GM21717 (cell line): ENCODE data around the gene ABCA6.
"Not testable (repeated sequence)": the region's sequence is repeated elsewhere in the genome, so short reads cannot be mapped to it uniquely, and the experiment has no call there.

Experiments used
- ATAC-seq: cut with Tn5 transposase; IDR thresholded peaks from one replicate; pipeline ENCODE4 v1.9.1; 2021; ENCODE audit warnings: mild to moderate bottlenecking, moderate library complexity; ENCODE audit not compliant: unreplicated experiment

The ABCA6 gene

DNA sequence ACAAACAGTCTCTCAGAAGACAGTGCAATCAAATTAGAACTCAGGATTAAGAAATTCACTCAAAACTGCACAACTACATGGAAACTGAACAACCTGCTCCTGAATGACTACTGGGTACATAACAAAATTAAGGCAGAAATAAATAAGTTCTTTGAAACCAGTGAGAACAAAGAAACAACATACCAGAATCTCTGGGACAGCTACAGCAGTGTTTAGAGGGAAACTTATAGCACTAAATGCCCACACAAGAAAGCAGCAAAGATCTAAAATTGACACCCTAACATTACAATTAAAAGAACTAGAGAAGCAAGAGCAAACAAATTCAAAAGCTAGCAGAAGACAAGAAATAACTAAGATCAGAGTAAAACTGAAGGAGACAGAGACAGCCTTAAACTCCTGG lies 68.3 kb downstream of the ABCA6 start:
- ATAC-seq: not testable (repeated sequence)

DNA sequence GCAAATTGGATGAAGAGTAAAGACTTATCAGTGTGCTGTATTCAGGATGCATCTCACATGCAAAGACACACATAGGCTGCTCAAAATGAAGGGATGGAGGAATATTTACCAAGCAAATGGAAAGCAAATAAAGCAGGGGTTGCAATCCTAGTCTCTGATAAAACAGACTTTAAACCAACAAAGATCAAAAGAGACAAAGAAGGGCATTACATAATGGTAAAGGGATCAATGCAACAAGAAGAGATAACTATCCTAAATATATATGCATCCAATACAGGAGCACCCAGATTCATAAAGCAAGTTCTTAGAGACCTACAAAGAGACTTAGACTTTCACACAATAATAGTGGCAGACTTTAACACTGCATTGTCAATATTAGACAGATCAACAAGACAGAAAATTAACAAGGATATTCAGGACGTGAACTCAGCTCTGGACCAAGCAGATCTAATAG lies 68.9 kb downstream of the ABCA6 start:
- not testable (repeated sequence) for ATAC-seq

DNA sequence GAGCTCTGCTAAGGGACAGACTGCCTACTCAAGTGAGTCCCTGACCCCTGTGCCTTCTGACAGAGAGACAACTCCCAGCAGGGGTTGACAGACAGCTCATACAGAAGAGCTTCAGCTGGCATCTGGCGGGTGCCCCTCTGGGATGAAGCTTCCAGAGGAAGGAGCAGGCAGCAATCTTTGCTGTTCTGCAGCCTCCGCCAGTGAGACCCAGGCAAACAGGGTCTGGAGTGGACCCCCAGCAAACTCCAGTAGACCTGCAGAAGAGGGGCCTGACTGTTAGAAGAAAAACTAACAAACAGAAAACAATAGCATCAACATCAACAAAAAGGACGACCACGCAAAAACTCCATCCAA lies 70.5 kb downstream of the ABCA6 start:
- not testable (repeated sequence) for ATAC-seq

DNA sequence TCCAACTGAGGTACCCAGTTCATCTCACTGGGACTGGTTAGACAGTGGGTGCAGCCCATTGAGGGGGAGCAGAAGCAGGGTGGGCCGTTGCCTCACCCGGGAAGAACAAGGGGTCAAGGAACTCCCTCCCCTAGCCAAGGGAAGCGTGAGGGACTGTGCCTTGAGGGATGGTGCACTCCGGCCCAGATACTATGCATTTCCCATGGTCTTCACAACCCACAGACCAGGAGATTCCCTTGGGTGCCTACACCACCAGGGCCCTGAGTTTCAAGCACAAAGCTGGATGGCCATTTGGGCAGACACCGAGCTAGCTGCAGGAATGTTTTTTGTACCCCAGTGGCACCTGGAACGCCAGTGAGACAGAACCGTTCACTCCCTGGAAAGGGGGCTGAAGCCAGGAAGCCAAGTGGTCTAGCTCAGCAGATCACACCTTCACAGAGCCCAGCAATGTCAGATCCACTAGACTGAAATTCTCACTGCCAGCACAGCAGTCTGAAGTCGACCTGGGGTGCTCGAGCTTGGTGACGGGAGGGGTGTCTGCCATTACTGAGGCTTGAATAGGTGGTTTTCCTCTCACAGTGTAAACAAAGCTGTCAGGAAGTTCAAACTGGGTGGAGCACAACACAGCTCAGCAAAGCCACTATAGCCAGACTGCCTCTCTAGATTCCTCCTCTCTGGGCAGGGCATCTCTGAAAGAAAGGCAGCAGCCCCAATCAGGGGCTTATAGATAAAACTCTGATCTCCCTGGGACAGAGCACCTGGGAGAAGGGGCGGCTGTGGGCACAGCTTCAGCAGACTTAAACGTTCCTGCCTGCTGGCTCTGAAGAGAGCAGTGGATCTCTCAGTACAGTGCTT lies 71.1 kb downstream of the ABCA6 start:
- ATAC-seq: not testable (repeated sequence)

GRCh38 chr17:69069226-69069750 lies 72.4 kb downstream of the ABCA6 start:
- no peak for ATAC-seq

DNA sequence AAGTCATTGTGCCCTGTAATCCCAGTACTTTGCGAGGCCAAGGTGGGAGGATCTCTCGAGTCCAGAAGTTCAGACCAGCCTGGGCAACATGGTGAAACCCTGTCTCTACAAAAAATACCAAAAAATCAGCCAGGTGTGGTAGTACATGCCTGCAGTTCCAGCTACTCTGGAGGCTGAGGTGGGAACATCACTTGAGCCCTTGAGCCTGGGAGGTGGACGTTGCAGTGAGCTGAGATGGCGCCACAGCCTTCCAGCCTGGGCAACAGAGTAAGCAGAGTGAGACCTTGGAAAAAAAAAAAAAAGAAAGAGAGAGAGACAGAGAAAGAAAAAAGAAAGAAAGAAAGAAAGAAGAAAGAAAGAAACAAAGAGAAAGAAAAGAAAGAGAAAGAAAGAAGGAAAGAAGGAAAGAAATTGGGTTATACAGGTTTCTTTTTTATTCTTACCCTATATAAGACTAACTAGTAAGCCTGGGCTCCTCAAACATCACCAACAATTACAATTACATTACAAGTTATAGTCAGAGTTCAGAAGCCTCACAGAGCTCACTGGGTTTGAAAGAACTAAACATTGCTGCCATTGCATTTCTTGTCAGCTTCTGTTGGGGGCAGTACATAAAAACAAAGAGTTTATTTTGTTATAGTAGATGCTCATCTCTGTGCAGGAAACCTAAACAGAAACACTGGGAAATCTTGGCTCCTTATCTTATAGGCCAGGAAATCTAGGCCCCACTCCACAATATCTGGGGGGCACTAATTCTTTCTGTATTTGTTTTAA lies 74.2 kb downstream of the ABCA6 start:
- ATAC-seq: no peak

DNA sequence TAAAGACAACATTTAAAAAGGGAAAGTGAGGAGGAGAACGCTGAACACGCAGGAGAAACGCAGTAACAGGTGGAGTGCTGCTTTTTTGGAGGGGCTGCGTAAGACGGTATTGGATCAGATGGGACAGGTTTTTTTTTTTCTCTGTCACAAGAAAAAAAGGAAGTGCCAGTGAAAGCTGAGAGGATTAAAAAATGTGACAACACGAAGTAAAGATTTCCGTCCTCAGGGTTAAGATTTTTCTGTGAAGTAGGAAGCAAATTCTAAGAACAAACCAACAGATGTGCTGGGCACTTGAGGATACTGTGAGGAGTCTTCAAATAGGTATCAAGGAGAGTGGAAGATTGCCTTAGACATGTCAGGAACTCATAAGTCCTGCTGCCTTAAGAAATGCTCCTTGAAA lies 75.2 kb downstream of the ABCA6 start:
- ATAC-seq: no peak

GRCh38 chr17:69065113-69065512 lies 76.6 kb downstream of the ABCA6 start:
- no peak for ATAC-seq

GRCh38 chr17:69064476-69064875 lies 77.2 kb downstream of the ABCA6 start:
- ATAC-seq: no peak

- no peak for ATAC-seq
Observed at GRCh38 chr17:69064001-69064400, 77.7 kb downstream of the ABCA6 start.

- no peak for ATAC-seq
Observed at GRCh38 chr17:69062860-69063581, 78.7 kb downstream of the ABCA6 start.

GRCh38 chr17:69061721-69062556 lies 79.8 kb downstream of the ABCA6 start:
- ATAC-seq: no peak

- ATAC-seq: no peak
Observed at GRCh38 chr17:69060822-69061221, 80.9 kb downstream of the ABCA6 start, which contains the start of gene ABCA9. ABCA9 (minus strand) TSS chr17:69060927; CDS start chr17:69051126, 9,801 bp downstream.

GRCh38 chr17:69059458-69060175 lies 82.1 kb downstream of the ABCA6 start:
- no peak for ATAC-seq

- ATAC-seq: no peak
Observed at GRCh38 chr17:69058165-69058564, 83.5 kb downstream of the ABCA6 start.

- ATAC-seq: no peak
Observed at GRCh38 chr17:69057280-69057679, 84.4 kb downstream of the ABCA6 start.

- ATAC-seq: no peak
Observed at GRCh38 chr17:69056179-69056823, 85.4 kb downstream of the ABCA6 start.

GRCh38 chr17:69055334-69055733 lies 86.4 kb downstream of the ABCA6 start:
- ATAC-seq: no peak
